M059J (cell line): Measurements from ENCODE around the gene GPC6. TPM values are rescaled to one million over a fixed set of nuclear protein-coding genes. Genes with fewer than 3 reads are reported as not detected.

Source experiments
- DNase-seq: peaks from one replicate; pipeline ENCODE4 v3.0.0-alpha.2; 2012; ENCODE audit warnings: low read depth
- total RNA-seq: library from RNA; depleted of rRNA; stranded (reverse); fragments of >200 nt; shearing (Covaris generic); gene quantifications from 2 replicates; pipeline ENCODE4 v1.2.3, GENCODE V29; 2014

Gene GPC6
- total RNA-seq, 1 experiment from 2014 or later, result 0.71 TPM

DNA sequence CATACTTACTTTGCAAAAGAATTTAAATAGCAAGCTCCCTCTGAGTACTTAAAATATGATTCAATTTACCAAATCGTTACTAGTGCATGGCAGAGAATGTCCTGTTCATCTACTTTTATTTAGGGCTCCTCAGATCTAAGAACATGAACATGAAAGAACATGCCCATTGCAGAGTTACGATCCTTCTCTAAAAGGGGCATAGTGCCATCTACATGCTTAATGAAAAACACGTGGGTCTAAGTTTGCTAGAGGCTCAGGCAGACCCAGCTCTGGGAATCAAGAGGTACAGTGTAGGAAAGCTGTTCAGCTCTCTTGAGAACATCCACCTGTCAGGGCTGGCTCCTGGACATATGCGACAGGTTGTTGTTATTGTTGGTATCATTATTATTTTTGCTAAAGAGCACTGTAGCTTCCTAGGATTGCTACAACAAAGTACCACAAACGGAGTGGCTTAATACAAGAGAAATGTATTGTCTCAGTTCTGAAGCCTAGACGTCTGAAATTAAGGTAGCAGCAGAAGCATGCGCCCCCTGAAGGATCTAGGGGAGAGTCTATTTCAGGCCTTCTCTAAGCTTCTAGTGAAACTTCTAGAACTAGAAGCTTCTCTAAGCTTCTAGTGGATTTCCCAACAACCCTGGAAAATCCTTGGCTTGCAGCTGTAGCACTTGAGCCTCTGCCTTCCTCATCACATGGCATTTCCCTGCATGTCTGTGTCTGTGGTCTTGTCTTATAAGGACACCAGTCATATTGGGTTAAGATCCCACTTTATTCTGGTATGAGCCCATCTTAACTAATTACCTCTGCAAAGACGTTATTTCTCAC lies 1119.0 kb downstream of the GPC6 start:
- peak; percentile 24 for DNase-seq

DNA sequence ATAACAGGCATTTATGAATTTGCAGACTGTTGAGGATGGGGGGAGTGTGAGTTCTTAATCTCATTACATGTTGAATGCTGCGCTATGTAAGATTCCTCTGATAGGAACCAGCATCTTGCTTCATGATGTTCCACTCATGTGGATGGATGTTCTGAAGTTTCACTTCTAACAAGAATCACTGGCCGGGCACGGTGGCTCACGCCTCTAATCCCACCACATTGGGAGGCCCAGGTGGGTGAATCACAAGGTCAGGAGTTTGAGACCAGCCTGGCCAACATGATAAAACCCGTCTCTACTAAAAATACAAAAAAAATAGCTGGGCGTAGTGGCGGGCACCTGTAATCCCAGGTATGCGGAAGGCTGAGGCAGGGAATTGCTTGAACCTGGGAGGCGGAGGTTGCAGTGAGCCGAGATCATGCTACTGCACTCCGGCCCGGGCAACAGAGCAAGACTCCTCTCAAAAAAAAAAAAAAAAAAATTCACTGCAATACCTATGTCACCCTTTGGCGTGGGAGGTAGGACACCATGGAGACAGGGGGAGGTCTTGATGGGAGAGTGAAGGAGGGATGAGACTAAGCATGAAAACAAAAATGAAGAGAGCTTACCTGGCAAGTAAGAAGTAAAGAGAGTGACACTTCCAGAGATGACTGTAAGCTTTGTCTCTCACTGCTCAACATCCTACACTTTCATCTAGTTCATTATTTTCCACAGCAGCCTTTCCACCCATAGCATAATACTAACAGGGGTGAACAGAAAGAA lies 1119.8 kb downstream of the GPC6 start:
- no peak for DNase-seq

DNA sequence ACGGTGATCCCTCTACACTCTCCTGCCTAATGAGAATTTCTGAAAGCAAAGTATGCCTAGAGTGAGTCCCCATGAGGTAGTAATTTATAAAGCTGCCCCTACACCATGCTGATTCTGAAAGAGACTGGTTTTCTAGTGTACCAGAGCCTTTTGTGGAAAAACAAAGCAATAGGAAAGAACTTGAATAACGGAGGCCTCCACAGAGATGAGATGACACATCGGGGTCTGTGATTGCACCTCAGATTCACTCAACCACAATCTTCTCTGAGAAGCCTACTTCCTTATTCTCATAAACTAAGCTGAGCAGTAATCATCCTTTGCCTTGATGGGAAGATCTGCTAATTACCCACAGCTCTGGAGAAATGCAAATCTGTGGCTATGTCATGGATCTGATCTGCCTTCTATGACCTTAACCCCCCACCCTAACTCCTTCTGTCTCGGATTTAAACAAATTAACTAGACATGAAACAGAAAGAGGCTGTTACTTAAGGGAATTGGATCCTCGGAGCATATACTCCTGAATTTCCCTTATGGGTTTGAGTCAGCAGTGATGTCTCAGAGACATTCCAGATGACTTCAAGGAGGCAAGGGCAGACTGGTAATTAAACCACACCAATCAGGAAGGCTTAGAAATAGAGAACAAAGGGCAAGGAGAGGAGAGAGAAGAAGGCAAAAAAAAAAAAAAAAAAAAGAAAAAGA lies 1124.8 kb downstream of the GPC6 start:
- DNase-seq, result peak; percentile 61

DNA sequence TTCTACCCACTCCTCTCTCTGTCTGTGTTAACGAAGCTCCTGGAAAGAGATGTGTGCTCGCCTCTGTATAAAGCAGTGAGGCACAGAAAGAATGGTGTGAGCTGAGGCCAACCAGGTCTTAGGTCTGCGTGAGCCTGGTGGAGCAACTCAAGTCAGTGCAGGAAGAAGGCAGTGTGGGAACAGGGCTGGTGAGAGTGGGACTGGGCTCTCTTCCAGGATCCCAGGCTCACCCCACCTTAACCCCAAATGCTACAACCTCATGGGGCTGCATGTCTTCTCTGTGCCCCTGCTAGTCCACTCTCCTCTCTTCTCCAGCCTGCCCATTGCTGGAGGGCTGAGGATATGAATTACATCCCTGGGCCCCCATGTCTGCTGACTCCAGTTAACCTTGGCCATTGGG lies 1125.5 kb downstream of the GPC6 start:
- DNase-seq, result no peak

DNA sequence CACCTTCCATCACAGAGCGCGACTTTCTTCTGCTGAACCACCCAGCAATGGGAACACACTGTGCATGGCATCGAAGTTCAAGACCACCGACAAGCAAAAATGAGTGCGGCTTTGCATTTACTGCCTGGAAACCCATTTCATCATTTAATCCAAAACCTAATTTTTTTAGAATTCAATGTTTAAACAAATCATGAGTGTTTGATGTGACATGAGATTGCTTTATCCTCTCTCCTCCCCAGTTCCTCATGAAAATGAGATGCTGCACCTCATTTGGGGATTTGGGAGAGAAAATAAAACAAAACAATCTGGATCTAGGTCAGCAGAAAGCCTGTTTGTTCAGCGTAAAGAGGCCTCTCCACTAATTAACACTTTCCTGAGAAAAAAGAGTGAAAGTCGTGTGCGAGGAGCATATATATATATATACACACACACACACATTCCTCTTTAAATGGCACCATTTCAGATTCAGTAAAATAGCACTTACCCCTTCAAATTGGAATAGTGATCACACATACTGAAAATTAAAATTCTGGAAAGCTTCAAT lies 1126.6 kb downstream of the GPC6 start:
- no peak for DNase-seq

DNA sequence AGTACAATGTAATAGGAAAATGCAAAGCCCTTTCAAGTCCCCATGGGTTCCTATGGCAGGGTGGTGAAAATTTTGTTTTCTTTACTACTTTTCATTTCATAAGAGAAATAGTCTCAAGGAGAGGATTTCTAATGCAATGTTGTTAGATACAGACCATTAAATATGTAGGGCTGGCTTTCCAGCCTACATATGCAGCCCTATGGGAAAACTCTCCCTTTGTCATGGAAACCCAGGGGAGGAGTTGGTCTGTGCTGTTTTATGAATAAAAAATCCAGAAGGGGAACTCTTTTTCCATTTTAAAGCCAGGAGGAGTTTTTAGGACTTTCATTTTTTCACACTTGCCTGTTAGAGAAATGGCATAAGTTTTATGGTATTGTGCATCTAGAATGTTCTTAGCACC lies 1133.3 kb downstream of the GPC6 start:
- DNase-seq, result no peak

DNA sequence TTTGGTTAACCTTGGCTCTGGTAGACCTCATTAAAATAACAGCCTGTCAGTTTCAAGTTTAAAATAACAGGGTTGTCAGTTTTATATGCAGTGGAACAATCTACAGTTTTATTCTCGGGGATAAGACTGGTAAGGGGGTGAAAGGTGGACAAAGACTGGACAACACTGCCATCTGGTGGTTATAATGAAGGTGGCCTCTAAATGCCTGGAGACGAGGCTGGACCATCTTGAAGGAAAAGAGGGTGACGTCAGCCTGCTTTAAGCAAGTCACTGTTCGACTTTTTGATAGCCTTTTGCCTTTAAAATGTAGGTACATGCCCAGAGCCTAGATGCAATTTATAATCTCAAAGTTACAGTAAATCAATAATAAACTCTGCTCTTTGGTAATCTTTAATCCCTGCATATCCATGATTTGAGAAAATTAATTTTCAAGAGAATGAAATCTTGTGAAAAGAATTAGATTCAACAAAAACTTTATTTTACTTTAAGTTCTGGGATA lies 1135.9 kb downstream of the GPC6 start:
- peak; percentile 72 for DNase-seq

DNA sequence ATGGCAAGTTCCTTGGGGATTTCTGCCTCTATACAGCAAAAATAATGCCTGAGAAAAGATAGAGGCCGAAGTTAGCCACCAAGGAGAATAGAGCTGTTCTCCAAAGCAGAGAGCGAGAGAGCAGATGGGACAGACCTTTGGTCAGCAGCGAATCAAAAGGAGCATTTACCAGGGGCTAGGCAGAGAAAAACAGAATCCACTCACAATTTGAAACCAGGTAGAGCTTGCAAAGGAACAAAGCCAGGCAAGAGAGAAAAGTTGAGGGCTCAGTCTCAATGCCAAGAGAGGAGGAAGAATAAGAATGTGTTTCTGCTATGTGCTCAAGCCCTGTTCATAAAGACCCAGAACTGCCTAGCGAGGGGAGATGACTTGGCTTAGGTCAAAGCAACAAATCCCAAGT lies 1140.1 kb downstream of the GPC6 start:
- DNase-seq, result no peak

DNA sequence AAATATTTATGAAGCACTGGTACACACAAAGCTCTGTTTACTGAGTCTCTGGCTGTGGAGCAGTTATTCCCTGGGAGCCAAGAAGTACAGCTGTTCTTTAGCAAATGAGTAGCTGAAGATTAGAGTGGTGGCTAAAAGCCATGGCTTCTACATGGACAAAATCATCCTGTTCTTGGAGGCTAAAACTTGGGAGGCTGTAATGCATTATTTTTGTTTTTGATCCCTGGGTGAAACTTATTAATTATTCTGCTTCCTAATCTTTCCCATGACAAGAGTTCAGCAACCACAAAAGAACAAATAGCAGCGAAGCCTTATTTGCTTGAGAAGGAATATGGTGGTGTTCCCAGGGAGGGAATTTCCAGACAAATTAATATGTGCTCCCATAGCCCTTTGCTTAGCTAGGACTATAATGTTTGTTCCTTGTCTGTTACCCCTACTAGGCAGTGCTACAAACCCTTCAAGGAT lies 1143.4 kb downstream of the GPC6 start:
- no peak for DNase-seq

DNA sequence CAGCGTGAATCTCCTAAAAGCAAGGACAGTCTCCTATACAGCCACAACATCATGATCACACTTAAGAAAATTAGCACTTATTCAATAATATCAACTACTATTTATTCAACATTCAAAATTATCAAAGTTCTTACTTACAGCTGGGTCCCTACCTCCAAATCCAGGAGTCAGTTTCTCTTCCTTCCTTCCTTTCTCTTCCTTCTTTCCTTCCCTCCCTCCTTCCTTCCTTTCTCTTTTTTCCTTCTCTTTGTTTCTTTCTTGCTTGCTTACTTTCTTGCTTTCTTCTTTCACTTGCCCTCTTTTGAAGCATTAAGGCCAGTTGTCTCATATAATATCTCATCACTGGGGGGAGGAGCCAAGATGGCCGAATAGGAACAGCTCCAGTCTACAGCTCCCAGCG lies 1145.2 kb downstream of the GPC6 start:
- no peak for DNase-seq

DNA sequence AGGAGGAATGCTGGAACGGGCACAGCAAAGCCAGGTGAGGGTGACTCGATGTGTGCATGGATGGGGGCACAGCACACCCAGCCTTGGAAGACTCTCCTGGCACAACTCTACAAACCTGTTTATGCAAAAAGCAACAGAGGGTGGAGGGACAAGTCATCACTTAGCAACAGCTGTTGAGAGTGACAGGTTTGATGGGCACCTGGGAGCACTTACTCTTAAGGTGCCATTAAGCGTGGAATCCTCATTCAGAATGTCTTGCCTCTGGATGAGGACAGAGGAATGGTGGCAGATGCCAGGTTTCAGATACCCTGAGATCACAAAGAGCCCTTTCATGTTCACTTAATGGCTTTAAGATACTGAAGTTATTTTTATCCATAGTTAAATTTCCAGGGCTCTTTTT lies 1155.9 kb downstream of the GPC6 start:
- DNase-seq, result no peak

DNA sequence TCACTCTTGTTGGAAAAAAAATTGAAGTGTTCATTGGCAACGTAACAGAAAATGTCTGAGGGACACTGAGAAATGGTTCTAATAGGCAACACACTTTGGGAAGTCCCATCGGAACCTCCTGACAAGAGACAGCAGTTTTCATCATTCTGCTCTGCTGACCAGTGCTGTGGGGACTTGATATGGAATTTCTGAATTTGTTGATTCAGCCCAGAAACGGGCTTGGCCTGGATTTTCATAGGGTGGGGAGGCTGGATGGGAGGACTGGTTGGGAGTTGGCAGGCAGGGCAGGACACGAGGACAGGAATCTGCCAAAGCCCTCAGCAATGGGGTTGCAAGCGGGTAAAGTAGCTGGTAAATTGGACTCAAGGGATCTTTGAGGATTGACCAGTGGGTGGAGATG lies 1156.4 kb downstream of the GPC6 start:
- DNase-seq, result no peak

DNA sequence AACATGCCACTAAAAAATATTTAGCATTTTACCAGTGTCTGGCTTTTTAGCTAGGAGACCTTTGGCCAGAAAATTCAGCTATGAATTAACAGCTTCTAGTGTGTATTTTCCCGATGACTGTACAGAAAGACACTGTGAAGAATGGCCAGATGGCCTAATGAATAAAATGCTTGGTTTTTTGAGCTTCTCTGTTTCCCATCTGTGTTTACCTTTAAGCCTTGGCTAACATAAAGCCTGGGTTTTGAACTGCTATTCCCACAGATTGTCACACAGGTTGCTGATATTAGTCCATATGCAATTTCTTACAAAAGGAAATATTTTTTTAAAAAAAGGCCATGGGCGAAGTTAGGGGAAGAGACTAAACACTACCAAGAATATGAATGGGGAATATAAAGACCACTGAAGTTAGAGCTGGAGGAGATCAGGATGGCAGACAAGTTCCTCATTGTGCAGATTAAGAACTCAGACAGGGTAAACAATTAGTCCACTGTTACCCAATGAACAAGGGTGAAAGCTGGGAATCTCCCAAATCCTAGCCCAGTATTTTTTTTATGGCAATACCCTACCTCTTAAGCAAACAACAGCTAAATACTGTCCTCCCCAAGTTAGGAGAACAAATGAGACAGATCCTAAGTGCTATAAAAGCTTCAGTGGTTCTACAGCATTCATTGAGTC lies 1157.8 kb downstream of the GPC6 start:
- DNase-seq, result no peak

DNA sequence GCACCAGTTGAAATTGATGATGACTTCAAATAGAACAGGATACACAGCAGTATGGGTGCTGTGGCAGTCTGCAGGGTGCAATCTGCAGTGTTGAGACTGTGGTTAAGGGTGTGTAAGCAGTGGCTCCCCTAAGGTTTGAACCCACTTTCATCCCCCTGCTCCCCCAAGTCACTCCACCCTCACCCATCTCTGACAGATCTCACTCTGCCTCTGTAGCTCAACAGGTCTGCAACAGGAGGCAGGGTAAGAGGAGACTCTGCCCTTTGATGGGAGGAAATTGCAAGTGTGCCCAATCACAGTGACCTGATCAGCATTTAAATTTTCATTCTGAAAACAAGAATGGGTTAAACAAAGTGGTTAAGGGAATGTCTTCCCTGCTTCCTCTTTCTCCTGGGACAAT lies 1160.4 kb downstream of the GPC6 start:
- DNase-seq, result no peak

DNA sequence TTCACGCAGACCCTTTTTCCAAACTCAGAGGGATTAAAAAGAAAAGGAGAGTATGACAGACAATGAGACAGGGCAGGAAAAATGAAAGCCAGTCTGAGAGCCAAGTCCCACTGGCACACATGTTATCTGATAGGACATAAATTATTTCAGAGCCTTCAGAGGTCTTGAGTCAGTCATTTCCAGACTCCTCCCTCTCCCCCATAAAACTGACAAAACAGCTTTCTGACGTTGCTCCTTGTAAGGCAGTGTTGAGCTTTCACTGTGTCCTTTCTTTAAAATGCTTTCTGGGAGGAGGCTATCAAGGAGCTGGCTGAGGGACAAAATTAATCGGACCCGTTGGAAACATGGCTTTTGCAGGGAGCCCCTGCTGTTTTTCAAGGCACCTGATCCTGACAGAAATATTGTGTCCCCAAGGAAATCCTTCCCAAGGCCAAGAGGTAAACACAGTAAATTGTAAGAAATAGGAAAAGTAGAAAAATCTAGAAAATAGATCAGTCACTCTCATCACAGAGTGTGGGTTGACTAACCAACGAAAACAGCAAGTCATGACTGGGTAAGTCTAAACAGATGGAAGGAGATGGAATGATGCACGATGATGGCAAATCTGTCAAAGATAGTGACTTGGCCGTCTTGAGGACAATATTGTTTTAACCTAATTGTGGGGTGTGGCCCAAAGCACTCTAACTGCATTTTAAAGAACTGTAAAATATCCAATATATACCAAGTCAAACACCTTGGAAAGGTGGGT lies 1163.2 kb downstream of the GPC6 start:
- DNase-seq, result peak; percentile 9

DNA sequence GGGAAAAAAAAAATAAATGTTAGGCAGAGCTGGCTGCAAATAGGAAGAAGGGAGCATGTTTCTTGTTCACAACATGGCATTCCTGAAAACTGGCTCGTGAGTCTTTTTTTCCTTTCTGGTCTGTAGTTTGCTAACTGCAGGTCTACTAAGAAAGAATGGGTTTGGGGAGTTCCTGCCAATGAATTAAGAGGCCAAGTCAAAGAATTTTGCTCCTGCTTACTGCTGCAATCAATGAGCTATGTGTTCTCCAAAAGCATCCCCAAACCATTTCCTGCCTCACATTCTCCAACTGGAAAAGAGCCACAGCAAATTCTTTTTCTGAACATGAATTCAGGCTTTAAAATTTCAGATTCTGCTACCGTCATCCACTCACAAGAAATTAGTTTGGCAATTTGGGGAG lies 1164.3 kb downstream of the GPC6 start:
- DNase-seq, result no peak

DNA sequence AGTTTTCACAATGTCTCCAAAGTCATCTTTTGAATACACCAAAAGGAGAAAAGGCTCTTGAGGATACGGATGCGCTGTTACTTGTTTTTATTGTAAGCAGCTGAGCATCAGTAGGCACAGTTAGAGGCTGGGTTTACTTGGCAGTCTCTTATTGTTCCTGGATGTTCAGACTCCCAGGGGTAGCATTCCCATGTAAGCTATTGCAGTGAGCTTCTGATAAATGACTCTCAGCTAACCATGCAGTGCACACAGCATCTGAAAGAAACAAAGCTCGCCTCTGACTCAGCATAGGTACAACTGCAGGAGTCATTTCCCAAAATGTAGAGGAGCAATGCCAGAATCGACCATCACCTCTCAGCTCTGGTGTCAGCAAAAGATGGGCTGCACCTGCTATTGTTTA lies 1168.1 kb downstream of the GPC6 start:
- DNase-seq, result no peak

DNA sequence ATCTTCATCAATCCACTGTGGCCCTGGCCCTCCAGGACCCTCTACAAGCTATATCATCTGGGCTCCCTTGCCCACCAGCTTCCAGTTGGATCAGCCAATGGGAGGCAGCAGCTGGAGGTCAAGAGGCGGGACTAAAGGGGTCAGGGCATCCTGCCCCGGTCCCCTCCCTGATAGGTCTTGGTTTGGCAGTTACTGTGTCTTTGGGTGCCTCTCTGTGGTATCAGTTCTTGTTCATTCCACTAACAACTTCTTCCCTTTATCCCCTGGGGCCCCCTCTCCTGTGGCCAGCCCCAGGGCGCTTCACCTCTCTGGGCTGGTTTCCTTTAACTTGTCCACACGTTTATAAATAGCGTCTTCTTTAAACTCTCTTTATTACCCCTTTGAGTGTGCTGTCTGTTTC lies 1169.3 kb downstream of the GPC6 start:
- no peak for DNase-seq

DNA sequence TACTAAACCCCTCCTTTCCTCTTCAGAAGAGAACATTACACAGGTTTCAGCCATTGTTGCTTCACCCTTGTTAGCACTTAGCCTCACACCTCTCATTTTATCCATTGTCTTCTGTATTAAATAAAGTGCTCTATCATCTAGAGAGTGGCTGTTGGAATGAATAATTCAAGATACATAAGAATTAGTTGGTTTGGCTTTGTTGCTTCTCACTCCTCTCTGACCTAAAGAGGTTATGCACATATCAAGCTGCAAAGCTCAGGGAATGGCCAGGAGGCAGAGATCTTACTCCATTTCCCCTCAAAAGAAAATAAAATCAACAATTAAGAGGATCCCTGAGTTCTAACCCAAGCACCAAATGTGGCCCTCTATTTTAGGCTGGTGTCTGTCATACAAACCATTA lies 1173.2 kb downstream of the GPC6 start:
- DNase-seq, result no peak

DNA sequence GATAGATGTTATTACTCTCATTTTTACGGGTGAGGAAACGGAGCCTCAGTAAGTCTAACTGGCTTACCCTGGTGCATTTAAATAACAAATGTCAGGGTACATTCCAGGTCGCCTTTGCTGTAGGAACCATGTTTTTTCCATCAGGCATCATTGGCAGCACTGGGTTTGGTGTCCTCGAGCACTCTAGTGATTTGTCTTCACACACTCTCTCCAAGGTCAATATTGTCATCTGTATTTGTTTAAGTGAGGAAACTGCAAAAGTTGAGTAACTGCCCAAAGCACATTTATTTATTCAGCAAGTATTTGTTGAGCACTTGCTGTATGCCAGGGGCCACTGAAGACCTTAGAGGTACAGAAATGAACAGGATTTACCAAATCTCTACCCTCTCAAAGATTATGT lies 1174.3 kb downstream of the GPC6 start:
- DNase-seq, result no peak
